Stimulated activated CD4-positive, alpha-beta T cell treated with anti-CD3 and anti-CD28 coated beads, TNF-alpha, amount 100 ng/mL, for 24 hours (primary cell): Measurements from ENCODE around the gene DAW1.
"Not testable (repeated sequence)": the region's sequence is repeated elsewhere in the genome, so short reads cannot be mapped to it uniquely, and the experiment has no call there.

Experiments used
- DNase-seq, 3 experiments: peaks; one replicate each; pipeline ENCODE4 v3.0.0-alpha.2; 2020; ENCODE audit warnings: low read depth in 3 of 3

The DAW1 gene

DNA sequence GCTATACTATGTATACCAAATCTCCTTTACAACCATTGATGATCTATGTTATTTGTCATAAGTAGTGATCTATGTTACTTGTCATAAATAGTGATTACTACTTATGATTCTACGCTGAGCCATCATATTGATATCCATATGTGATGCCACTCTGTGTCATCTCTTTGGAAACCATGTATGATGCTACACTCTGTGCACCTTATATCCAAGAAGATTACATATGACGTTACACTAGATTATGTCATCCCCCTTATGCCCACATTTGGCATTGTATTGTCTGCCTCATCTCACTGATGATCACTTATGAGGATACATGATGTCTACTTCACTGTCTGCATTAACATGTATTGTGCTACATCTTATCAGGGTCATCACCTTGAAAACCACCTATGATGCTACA, 42.9 kb downstream of the DAW1 start:
- DNase-seq: no peak

DNA sequence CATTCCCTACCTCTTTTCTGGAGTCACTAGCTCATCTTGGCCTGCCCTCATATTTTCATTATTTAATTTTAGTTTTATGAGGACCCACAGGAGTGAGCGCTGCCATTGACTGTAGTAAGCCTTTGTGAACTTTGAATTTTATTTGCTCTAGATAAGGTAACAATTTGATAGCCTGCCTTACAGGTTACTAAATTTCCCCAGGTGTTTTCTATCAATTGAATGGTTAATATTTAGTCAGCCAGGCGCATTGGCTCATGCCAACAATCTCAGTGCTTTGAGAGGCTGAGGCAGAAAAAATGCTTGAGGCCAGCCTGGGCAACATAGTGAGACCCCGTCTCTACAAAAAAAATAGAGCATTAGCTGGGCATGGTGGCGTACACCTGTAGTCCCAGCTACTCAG, 50.2 kb downstream of the DAW1 start:
- no peak for DNase-seq

DNA sequence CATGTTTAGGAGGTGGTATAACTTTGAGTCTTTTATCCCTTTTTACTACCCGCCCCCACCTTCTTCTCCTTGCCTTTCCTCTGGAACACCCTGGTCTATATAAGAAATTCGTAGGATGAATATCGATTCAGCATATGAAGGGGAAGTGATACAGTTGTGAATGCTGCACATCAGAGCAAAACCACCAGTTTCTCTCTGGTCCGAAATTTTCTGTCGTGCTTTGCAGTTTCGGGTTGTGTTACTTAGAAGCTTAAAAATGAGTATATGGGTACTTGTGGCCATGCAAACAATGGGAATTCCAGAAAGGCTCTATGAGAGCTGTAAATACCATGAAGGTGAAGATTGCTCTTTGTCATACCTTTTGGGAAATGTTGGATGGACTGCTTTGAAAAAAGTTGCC, 60.6 kb downstream of the DAW1 start:
- no peak for DNase-seq

DNA sequence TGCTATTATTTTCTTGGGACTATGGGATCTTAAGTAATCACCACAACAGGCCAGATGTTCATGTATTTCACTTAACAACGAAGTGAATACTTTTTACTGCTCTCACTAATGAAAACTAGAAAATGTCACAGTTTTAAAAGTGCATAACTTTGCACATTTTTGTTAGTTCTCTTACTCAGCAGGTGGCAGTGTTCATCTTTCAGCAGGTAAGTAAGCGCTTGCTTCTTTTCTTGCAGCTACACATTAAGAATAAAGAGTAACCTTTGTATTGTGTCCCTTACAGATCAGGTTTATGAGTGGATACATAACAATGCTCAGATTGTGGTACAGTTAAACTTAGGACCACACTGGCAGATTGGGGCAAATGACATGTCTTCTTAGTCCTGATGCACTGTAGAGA, 61.0 kb downstream of the DAW1 start:
- no peak for DNase-seq

DNA sequence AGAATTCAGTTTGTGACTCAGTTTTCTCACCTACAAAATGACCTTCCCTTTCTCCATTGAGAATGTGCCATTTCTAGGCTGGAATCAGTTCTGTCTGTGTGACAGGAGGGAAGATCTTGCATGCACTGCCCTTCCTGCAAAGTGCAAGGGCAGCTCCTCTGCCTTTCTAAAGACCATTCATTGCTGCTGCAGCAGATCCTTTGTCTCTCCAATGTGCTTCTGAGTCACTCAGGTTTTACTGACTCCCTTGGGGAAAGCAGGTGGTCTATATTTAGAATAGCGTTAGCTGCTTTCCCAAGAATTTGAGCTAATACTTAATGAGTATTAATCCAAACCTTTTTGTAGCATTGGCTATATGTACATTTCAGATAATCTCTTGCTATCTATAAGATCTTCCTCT, 62.5 kb downstream of the DAW1 start:
- no peak for DNase-seq

DNA sequence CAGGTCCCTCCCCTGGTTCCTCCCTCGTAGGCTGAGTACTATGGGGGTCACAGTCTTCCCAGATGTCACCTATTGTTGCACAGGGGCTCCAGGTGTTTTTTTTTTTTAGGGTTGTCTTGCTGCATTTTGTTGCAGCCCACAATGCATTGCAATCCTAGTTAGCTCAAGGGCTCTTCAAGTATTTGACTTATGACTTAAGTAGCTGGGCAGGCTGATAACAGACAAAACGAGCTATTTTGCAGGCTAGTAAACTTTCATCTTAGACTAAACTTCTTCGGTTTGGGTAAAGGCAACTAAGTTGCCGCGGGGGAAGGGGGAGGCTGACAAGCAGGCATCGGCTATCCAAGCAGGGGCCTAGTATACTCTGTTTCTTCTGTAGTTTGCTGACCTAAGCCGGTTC, 64.8 kb downstream of the DAW1 start:
- not testable (repeated sequence) for DNase-seq

DNA sequence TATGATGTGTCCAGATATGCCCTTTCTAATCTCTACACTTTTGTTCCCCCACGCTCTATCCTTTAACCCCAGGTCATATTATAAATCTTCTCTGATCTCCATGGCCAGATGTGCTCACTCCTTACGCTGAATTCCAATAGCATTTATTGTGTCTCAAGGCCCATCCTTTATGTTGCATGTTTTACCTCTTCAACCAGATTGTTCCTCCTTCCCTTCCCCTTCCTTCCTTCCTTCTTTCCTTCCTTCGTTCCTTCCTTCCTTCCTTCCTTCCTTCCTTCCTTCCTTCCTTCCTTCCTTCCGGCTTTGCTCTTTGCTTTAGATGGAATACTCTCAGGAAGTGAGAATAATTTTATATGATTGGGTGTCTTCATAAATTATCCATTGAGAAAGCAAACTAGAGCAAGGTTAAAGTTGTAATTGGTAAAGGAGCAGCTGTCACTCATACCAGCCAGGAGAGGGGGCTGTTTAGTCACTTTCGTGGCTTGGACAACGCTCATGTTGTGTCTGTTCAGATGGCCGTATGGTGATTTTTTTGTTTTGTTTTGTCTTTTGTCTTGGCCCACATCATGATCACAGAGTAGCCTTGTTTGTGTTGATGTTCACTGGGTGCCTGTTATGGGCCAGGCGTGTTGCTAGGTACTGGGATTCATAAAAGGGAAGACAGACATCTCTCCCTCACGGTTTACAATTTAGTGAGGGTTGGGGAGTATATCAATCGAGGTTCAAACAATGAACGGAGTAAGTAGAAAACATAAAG, 68.0 kb downstream of the DAW1 start:
- no peak for DNase-seq

DNA sequence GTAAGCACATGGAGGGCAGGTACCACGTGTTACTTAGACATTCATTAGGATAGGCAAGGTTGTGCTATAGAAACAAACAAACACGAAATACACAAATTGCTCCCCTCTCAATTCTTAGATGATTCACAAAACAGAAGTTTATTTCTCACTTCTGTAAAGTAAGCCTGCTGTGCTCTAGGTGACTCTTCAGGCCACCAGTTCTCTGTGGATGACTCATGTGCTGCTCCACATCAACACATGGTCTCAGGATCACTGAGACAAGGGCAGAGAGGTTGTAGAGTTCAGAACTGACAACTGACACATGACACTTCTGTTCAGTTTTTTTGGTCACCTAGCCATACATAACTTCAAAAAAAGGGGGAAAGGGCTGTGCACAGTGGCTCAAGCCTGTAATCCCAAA, 70.6 kb downstream of the DAW1 start:
- no peak for DNase-seq

DNA sequence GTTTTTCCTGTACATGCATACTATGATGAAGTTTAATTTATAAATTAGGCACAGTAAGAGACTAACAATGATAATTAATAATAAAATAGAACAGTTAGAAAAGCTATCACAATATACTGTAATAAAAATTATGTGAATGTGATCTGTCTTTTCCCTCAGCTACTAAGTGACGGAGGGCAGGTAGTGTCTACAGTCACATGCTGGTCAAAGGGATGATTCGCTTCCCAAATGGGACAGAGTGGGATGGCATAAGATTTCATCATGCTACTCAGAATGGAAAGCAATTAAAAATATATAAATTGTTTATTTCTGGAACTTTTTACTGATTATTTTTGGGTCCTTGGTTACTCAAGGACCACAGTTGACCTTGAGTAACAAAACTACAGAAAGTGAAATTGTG, 71.5 kb downstream of the DAW1 start:
- no peak for DNase-seq

DNA sequence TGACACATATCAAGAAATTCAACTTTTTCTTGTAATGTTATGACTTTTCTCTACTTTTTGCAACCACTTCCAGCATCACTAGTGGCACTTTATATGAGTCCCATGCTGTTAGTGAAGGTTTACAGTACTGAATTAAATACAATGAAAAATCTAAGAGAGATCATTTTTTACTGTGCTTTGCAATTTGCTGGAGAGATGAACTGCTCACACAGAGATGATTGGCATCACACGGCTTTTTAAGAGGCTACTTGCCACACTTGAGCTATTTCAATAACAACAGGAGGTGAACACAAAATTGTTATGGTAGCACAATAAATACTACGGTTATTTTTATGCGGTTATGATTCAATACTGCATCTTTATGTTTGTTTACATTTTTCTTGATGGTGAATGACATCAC, 88.9 kb downstream of the DAW1 start:
- DNase-seq: no peak

DNA sequence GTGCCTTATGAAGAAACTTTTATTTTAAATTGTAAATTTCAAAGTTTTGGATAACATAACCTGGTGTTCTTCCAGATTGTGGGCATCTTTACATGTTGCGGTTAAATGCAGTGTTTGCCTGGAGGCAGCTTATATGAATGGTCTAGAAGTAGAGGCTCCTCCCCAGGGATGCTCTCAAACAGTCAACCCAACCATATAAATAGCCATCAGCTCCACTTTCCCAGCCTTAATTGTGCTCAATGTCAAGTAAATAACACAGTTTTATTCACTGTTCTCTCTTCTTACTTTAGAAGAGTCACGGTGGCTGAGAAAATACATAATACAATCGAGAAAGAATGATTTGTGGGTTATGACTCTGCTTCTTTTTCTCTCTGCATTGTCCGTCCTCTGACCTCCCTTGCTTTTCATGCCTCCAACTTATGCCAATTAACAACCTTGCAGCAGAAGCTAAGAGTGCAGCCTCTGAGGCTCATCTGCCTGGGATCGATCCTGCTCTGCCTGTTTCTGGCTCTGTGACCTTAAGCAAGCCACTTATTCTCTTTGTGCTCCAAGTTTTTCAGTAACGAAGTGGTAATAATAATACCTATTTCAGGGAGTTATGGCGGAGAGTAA, 100.3 kb downstream of the DAW1 start:
- no peak for DNase-seq

DNA sequence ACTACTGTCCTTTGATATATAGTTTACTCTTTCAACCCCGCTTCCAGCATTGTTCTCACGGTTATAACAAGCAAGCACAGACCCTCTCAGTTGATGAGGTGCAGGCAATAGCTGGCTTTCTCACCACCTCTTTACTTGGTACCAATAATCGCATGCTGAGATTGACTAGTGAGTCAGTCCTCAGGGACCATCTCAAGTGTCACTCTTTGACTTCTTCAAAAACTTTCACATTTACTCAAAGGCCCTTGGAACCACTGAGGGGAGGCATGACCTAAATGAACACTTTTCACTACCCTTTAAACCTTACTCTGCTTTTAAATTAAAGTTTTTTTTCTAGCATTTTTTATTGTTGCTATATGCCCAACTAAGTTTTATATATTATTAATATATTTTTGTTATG, 101.8 kb downstream of the DAW1 start:
- DNase-seq: no peak
